GM21737 (cell line): ENCODE measurements around the gene LDLRAD1.
"Not testable (repeated sequence)": the region's sequence is repeated elsewhere in the genome, so short reads cannot be mapped to it uniquely, and the experiment has no call there.

ENCODE experiments used
- ATAC-seq: cut with Tn5 transposase; IDR thresholded peaks from one replicate; pipeline ENCODE4 v1.9.1; 2021; ENCODE audit warnings: mild to moderate bottlenecking, moderate library complexity; ENCODE audit not compliant: unreplicated experiment

Gene LDLRAD1

DNA sequence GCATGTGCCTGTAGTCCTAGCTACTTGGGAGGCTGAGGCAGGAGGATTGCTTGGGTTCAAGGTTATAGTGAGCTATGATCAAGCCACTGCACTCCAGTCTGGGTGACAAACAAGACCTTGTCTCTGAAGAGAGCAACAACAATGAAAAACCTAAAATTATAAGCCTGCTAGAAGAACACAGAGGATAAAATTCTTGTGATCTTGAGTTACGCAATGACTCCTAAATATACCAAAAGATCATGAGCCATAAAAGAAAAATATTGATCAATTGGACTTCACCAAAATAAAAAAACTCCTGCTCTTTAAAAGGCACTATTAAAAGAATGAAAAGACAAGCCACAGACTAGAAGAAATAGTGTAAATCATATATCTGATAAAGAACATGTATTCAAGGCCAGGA lies 22.3 kb downstream of the LDLRAD1 start:
- ATAC-seq = no peak

DNA sequence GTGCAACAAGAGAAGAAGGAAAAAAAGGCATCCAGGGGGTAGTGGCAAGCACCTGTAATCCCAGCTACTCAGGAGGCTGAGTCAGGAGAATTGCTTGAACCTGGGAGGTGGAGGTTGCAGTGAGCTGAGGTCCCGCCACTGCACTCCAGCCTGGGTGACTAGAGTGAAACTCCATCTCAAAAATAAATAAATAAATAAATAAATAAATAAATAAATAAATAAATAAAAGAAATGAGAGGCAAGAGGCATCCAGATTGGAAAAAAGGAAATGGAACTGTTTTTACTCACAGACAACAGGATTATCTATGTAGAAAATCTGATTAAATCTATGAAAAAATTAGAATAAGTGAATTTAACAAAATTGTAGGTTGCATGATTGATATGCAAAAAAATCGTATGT lies 23.5 kb downstream of the LDLRAD1 start:
- not testable (repeated sequence) for ATAC-seq

DNA sequence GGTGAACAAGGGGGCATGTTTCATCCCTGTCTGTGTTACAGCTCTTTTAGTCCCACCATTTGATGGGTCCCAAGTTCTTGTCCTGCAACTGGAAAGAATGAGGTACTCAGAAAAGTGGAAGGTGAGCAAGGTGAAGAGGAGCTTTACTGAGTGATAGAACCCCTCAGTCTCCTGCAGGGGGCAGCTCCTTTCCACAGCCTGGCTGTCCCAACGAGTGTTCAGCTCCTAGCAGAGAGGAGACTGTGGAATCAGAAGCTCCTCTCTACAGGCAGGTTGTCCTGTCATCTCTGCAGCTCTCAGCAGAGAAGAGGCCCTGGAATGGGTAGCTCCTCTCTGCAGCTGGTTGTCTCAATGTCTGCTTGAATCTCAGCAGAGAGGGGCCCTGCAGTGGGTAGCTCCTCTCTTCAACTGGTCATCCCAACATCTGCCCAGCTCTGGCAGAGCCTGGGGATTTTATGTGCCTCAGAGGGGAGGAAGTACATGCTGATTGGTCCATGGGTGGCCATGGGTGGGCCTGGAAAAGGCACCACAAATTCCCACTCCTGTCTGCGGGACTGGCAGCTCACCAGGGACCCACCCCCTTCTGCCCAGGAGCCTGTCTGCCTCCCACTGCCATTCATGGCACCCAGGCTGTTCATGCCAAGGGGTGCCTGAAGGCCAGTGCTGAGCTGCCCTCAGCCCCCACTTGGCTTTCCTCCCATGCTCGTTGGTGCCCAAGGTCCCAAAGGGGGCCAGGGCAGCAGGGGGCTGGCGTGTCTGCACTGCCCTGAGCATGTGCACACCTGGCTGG lies 25.7 kb downstream of the LDLRAD1 start:
- ATAC-seq = no peak

DNA sequence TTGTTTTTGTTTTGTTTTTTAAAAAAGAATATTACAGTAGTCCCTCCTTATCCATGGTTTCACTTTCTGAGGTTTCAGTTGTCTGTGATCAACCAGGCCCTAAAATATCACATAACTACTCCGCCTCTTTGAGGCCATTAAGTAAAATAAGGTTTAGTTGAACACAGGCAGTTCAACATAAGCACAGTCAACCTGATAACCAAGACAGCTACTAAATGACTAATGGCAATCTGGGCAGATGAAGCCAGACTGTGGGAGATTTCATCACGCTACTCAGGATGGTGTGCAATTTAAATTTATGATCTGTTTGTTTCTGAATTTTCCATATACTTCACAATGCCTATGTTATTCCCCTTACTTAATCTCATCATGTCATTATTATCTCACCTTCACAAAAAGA lies 30.1 kb downstream of the LDLRAD1 start:
- no peak for ATAC-seq

DNA sequence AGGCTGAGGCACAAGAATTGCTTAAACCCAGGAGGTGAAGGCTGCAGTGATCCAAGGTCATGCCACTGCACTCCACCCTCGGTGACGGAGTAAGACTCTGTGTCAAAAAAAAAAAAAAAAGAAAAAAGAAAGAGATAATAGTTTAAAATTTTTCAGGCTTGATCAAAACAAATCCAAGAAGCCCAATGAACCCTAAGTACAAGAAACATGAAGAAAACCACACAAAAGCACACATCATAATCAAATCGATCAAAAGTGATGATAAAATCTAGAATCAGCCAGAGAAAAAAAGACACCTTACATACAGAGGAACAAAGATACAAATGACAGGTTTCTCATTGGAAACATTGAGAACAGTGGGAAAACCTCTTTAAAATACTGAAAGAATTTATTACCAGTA lies 31.5 kb downstream of the LDLRAD1 start:
- ATAC-seq = no peak

DNA sequence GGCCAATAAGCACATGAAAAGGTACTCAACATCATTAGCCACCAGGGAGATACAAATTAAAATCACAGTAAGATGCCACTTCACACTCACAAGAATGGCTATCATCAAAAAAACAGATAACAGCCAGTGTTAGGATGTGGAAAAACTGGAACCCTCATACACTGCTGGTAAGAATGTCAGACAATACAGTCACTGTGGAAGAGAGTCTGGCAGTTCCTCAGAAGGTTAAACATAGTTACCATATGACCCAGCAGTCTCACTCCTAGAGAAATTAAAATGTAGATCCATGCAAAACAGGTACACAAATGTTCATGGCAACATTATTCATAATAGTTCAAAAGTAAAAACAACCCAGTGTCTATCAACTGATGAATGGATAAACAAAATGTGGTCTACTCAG lies 33.3 kb downstream of the LDLRAD1 start:
- ATAC-seq = no peak

DNA sequence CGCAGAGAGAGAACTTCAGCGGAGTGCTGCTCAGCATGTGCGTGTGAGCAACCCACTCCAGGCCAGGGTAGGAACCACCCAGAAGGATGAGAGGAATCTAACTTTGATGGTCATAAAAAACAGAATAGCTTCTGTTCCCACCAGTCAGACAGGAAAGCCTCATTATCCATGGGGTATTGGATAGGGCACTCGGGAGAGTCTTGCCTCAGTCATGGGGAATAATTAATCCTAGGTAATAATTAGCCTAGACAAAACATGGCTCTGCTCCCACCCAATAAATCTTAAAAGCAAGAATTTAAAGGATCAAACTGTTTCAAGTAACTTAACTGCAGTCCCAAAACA lies 35.3 kb downstream of the LDLRAD1 start:
- no peak for ATAC-seq

DNA sequence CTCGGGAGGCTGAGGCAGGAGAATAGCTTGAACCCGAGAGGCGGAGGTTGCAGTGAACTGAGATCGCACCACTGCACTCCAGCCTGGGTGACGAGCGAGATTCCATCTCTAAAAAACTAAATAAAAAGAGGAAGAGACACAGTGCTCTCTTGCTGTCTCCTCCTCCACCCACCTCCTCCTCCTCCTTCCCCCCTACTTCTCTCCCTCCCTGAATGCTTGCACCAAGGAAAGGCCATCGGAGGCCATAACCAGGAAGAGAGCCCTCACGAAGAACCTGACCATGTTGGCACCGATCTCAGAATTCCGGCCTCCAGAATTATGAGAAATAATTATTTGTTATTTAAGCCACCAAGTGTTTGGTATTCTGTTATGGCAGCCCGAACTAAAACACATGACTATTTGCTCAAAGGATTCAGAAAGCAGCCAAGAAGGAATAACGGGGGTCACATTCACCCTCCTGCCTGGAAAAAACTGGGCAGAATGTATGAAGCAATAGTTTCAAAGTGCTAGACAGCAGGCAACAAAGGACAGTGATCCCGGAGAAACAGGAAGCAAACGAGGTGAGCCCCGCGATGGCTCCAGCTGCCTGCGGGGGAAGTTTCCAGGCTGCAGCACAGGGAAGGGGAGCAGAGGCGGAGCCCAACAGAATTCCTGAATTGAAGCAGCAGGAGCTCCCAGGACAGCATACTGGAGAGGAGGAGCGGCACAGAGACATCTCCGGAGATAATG lies 35.8 kb downstream of the LDLRAD1 start:
- no peak for ATAC-seq

DNA sequence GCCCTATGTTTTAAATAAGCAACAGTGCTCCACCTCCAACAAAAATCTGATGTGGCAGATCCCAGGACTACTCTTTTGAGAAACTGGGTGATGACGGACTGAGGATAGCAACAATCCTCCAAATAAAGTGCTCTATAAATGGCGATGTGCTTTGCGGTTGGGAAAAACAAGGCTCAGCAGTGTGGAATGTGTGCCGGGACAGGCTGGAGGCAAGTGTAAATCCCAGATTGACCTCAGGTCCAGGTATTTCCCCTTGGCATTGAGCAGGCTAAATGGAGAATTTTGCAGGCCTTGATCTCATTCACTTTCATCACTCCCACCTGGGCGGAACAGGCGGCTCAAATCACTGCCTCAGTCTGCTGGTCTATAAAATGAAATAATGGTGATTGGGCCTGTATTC lies 36.8 kb downstream of the LDLRAD1 start:
- ATAC-seq = no peak

DNA sequence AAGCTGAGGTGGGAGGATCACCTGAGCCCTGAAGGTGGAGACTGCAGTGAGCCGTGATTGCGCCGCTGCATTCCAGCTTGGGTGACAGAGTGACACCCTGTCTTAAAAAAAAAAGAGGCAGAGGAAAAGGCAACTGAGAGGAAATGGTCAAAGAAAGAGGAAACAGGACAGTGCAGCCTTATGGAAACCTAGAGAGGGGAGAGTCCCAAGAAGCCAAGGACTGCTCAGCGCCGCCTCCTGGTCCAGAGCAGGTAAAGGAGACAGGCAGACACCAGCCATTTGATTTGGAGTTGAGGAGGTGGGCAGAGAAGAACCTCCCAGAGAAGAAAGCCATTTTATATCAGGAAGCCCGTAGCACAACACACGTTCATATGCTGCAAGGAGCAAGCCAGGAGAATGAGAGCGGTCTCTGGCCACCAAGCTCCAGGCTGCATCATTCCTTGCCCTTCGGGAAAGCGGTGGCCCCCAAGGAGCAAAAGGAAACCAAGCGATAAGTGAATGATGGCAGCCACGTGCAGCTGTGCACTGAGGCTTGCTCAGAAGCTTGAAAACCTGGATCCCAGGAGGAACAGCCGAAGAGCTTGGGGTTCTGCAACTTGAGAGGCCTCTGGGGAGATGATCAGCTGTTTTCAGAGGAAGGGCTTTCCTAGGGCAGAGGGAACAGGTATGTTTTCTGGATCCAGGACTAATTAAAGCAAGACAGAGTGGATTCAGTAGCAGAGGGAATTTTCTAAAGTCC lies 38.1 kb downstream of the LDLRAD1 start:
- no peak for ATAC-seq

DNA sequence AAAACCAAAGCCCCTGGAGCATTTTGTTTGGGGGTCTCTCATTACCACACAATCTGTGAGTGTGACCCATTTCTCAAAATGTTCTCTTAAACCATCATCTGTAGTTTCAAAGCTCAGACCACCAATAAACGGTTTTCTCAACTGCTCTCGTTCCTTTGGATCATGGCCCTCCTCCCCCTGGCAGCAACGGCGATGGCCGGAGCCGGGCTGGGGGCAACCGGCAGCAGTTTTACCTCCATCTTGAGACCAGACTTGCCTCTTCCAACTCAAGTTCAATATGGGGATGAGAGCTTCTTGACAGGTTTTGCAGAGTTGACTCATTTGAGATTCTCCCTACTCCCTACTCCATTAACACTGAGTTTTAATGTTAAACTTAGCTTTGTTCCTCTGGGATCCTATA lies 42.1 kb downstream of the LDLRAD1 start:
- ATAC-seq = no peak

DNA sequence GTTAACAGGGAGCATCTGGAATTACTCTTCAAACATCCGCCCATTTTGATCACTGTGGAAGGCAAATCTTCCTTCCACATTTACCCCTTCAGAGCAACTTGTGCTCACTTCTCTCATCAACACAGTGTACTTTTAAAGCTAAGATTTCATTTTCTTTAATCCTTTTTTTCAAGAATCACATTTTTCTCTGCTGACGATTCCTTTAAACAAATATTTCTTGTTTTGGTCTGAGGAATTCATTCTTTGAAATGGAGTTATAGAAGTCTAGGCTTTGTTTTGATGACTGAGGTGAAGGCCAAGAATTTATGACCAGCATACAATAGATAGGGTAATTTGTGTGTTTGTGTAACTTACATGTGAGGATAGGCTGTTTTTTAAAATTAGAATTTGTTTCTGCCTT lies 46.3 kb downstream of the LDLRAD1 start:
- ATAC-seq = no peak

DNA sequence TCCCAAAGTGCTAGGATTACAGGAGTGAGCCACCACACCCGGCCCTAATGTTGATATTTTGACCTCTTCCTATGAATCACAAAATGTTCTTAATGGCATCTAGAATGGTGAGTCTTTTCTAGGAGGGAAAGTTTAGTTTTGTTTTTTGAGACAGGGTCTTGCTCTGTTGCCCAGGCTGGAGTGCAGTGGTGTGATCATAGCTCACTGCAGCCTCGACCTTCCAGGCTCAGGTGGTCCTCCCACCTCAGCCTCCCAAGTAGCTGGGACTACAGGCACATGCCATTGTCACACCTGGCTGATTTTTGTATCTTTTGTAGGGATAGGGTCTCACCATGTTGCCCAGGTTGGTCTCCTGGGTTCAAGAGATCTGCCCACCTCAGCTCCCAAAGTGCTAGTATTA lies 48.7 kb downstream of the LDLRAD1 start:
- ATAC-seq = not testable (repeated sequence)

DNA sequence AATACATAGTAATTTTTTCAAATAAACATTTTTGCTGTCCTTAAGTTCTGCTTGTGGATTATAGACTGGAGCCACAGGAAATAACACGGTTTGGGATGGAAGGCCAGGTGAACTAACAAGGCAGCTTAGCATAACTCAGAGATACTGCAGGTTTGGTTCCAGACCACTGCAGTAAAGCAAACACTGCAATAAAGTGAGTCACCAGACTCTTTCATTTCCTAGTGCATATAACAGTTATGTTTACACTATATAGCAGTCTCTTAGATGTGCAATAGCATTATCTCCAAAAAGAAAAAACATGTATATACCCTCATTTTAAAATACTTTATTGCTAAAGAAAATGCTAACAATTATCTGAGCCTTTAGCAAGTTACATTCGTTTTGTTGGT lies 49.9 kb downstream of the LDLRAD1 start:
- ATAC-seq = no peak

DNA sequence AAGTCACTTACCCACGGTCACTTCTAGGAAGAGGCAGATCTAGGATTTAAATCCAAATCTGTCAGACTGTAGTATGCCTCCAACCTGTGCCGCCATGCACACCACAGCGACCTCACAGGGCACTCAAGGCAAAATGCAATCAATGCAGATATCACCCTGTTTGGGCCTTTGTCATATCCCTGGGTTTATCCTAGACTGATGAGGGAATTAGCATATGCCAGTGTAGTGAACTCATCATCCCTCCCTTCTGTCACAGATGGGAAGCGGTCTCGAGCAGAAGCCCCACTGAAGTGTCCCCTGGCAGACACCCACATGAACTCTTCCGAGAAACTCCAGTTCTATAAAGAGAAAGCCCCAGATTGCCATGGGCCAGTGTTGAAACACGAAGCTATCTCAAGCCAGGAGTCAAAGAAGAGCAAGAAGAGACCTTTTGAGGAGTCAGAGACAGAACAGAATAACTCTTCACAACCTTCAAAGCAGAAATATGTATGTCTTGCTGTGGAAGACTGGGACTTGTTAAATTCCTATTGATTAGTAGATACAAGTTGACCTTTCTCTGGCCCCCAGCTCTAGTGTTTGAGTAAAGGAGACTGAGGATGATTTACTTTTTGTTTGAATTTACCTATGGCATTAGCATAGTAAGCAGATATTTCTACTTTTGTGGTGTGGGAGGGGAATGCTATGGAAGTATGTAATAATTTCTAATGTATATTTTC lies 50.4 kb downstream of the LDLRAD1 start:
- ATAC-seq = no peak

DNA sequence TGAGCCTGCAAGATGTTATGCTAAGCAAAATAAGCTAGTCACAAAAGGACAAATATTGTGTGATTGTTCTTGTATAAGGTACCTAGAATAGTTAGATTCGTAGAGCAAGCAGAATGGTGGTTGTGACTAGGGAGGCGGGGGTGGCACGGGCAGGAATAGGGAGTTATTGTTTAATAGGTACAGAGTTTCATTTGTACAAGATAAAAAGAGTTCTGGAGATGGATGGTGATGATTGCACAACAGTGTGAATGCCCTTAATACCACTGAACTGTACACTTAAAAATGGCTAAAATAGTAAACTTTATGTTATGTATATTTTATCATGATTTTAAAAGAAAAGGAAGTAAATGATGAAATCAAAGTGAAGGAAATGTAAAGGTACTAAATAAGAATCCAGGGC lies 51.2 kb downstream of the LDLRAD1 start:
- ATAC-seq = no peak

DNA sequence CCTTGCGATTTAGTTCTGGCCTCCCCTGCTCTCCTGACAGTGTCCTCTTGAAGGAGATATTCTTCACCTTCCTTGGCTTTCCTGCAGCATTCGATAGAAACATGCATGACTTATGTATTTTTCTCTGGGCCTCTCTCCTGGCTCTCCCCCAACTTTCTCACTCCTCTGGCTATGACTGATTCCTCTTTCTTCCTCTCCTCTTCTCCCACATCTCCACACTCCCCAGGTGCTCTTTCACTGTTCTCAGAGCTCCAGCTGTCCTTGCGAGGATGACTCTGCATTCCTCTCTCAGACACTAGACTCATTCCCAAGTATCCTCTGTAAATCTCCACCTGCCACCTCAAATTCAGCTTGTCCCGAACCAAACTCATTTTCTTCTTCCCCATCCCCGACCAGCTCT lies 53.9 kb downstream of the LDLRAD1 start:
- ATAC-seq = no peak

DNA sequence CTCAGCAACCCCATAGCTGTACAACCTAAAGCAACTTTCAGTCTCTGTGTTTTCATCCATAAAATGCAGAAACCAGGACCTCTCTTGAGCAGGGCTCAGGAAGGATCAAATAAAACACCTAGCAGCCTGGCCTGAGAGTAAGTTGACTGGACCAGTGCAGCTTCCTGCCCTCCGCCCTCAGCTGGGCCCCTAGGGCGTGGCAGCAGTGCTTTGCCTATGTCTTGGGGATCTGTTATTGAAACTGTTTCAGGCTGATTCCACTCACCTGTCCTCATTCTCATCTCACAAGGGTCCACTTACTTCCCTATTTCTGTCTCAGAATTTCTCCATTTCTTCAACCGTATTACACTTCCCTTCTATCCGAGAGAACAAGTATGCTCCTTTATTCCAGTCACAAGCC lies 54.5 kb downstream of the LDLRAD1 start:
- no peak for ATAC-seq

DNA sequence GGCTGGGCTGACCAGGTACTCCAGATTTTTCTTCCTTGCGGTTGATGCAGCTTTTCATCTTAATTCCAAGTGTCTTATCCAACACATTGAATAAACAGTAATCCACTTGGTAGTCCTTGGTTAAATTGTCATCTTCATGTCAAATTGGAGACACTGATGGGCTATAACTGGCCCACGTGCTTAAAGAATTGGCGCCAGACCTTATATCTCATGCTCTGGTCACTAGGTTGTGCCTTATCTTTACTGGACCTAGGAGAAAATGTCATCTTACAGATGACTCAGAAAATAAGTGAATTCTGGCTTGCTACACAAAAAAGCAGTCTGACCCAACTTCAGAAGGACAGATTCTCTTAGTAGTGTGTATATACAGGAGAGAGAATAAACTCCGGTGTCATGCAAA lies 55.6 kb downstream of the LDLRAD1 start:
- ATAC-seq = no peak

DNA sequence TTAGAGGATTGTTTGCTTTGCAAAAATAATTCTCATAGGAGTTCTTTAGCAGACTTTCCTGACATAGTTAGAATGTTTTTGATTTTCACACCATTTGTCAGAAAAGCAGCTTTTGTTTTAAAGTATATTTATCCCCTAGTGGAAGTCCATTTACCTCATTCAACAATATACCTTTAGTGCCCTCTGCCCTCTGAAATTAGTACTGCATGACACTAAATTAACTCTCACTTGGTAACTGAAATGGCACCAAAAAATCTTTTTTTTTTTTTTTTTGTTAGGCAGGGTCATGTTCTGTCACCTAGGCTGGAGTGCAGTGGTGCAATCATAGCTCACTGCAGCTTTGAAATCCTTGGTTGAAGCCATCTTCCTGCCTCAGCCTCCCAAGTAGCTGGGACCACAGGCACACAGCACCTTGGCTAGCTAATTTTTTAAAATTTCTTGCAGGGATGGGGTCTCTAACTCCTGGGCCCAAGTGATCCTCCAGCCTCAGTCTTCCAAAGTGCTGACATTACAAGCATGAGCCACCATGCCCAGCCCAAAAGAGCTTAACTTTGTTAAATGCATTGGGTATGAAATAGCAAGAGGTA lies 58.2 kb downstream of the LDLRAD1 start:
- ATAC-seq = no peak
